CD4-positive, CD25-positive, alpha-beta regulatory T cell (primary cell): ENCODE data around the gene FBXW7. TPM values are rescaled to one million over a fixed set of nuclear protein-coding genes. Genes with fewer than 3 reads are reported as not detected.
A peak's percentile ranks its signal among the peaks of the same experiment; 100 is the strongest.

Source experiments
- ATAC-seq, 2 donors: fragments of 150-1000 bp; cut with Tn5 transposase; one replicate each; pipeline ENCODE4 v1.10.0; 2021; ENCODE audit warnings: low read depth in 2 of 2, moderate number of reproducible peaks in 2 of 2, moderate library complexity in 1 of 2
- DNase-seq, 3 donors: peaks; one replicate each; pipeline versions ENCODE4 v3.0.0 to v3.0.0-alpha.2; 2012 to 2022; ENCODE audit warnings: mixed read lengths in 1 of 3
- H3K27ac ChIP-seq: one replicate; pipeline ENCODE4 v1.7.0; 2013; ENCODE audit warnings: mild to moderate bottlenecking, low read length; ENCODE audit not compliant: insufficient read depth, poor library complexity, severe bottlenecking
- H3K27me3 ChIP-seq: one replicate; pipeline ENCODE4 v1.7.0; 2013; ENCODE audit warnings: low read length; ENCODE audit not compliant: control insufficient read depth, insufficient read depth
- H3K36me3 ChIP-seq: one replicate; pipeline ENCODE4 v1.7.0; 2013; ENCODE audit warnings: mild to moderate bottlenecking, low read length, moderate library complexity; ENCODE audit not compliant: control insufficient read depth, insufficient read depth
- H3K4me1 ChIP-seq: 2 replicates; pipeline ENCODE4 v1.7.0; 2013; ENCODE audit warnings: mild to moderate bottlenecking, low read length; ENCODE audit not compliant: insufficient read depth, control insufficient read depth, poor library complexity, severe bottlenecking
- H3K4me3 ChIP-seq: one replicate; pipeline ENCODE4 v1.7.0; 2013; ENCODE audit warnings: low read depth, mild to moderate bottlenecking, low read length, moderate library complexity
- H3K9me3 ChIP-seq, 2 experiments: 1 replicate in 1 of 2; 2 replicates in 1 of 2; pipeline ENCODE4 v1.7.0; 2013; ENCODE audit warnings: low read length in 2 of 2, mild to moderate bottlenecking in 1 of 2, moderate library complexity in 1 of 2; ENCODE audit not compliant: control insufficient read depth in 2 of 2
- H3K27ac Mint-ChIP-seq, 3 donors: one replicate each; pipeline ENCODE4 v1.8.0; 2020 to 2022; ENCODE audit warnings: mild to moderate bottlenecking in 3 of 3, mixed read lengths in 3 of 3, moderate library complexity in 2 of 3
- H3K27me3 Mint-ChIP-seq: one replicate; pipeline ENCODE4 v1.8.0; 2022; ENCODE audit warnings: mild to moderate bottlenecking, mixed read lengths
- H3K36me3 Mint-ChIP-seq: one replicate; pipeline ENCODE4 v1.8.0; 2020; ENCODE audit warnings: mixed read lengths
- H3K4me1 Mint-ChIP-seq, 4 donors: one replicate each; pipeline ENCODE4 v1.8.0; 2020 to 2022; ENCODE audit warnings: mixed read lengths in 4 of 4, mild to moderate bottlenecking in 1 of 4
- H3K4me3 Mint-ChIP-seq, 4 donors: one replicate each; pipeline ENCODE4 v1.8.0; 2020 to 2022; ENCODE audit warnings: mild to moderate bottlenecking in 4 of 4, mixed read lengths in 4 of 4, moderate library complexity in 3 of 4
- H3K9me3 Mint-ChIP-seq, 7 donors: one replicate each; pipeline ENCODE4 v1.8.0; 2020 to 2022; ENCODE audit warnings: mixed read lengths in 7 of 7, mild to moderate bottlenecking in 3 of 7, moderate library complexity in 2 of 7
- polyA plus RNA-seq, 4 donors: library from polyadenylated mRNA; unstranded; fragments of 300-500 nt; fragmentation: Illumina TruSeq; gene quantifications; one replicate each; pipeline ENCODE4 v1.2.3, GENCODE V29; 2021
- total RNA-seq: library from RNA; stranded (reverse); gene quantifications from one replicate; pipeline ENCODE4 v1.2.3, GENCODE V29; 2022

FBXW7 gene
- total and polyA plus RNA-seq, 5 donors from 2014 or later: 43.8 to 146 (median 49.1) TPM

GRCh38 chr4:152331042-152331441, 204.8 kb downstream of the FBXW7 start:
- peaks cover 0 to 3% (median 0%) of the 10 kb centered on the region in 7 donors for H3K9me3 Mint-ChIP-seq
- peaks cover 50% of the 10 kb centered on the region for H3K36me3 Mint-ChIP-seq
- H3K27ac ChIP-seq: no peak overlapping the region
- peaks cover 12% of the 10 kb centered on the region for H3K4me1 ChIP-seq
- peaks cover 41% of the 10 kb centered on the region for H3K36me3 ChIP-seq
- H3K27me3 ChIP-seq: no peaks in the 10 kb centered on the region
- DNase-seq: no peak
- H3K27me3 Mint-ChIP-seq: no peaks in the 10 kb centered on the region
- H3K4me3 ChIP-seq: no peak overlapping the region
- H3K27ac Mint-ChIP-seq: peak overlapping the region in 2 of 3 donors; percentile 21 to 72
- peaks cover 16 to 40% (median 32%) of the 10 kb centered on the region in 4 donors for H3K4me1 Mint-ChIP-seq
- no peaks in the 10 kb centered on the region for H3K9me3 ChIP-seq
- no peak for ATAC-seq
- no peak overlapping the region for H3K4me3 Mint-ChIP-seq

GRCh38 chr4:152328582-152328981, 207.3 kb downstream of the FBXW7 start:
- peaks cover 49% of the 10 kb centered on the region for H3K36me3 ChIP-seq
- no peaks in the 10 kb centered on the region for H3K9me3 ChIP-seq
- peaks cover 0 to 3% (median 0%) of the 10 kb centered on the region in 7 donors for H3K9me3 Mint-ChIP-seq
- H3K27ac ChIP-seq: no peak overlapping the region
- peak overlapping the region in 1 of 3 donors; percentile 47 for H3K27ac Mint-ChIP-seq
- H3K4me3 ChIP-seq: no peak overlapping the region
- H3K27me3 ChIP-seq: no peaks in the 10 kb centered on the region
- H3K27me3 Mint-ChIP-seq: no peaks in the 10 kb centered on the region
- peaks cover 12% of the 10 kb centered on the region for H3K4me1 ChIP-seq
- ATAC-seq: no peak
- H3K4me1 Mint-ChIP-seq: peaks cover 18 to 40% (median 29%) of the 10 kb centered on the region in 4 donors
- H3K36me3 Mint-ChIP-seq: peaks cover 40% of the 10 kb centered on the region
- DNase-seq: no peak
- H3K4me3 Mint-ChIP-seq: no peak overlapping the region

GRCh38 chr4:152327606-152328453, 208.1 kb downstream of the FBXW7 start:
- Mint-ChIP-seq H3K9me3 (peaks cover 0 to 3% (median 0%) of the 10 kb centered on the region in 7 donors), H3K4me1 (peaks cover 19 to 36% (median 29%) of the 10 kb centered on the region in 4 donors), H3K27ac (peak overlapping the region; percentile 47 to 82 (median 80)), H3K36me3 (peaks cover 44% of the 10 kb centered on the region), H3K27me3 (no peaks in the 10 kb centered on the region), H3K4me3 (peak overlapping the region; percentile 28 to 86 (median 48))
- peaks cover 12% of the 10 kb centered on the region for H3K4me1 ChIP-seq
- H3K27ac ChIP-seq: peak overlapping the region; percentile 14
- H3K4me3 ChIP-seq: peak overlapping the region; percentile 61
- H3K27me3 ChIP-seq: no peaks in the 10 kb centered on the region
- DNase-seq (peak in 2 of 3 donors; percentile 23 to 63), ATAC-seq (peak; percentile 70 to 71)
- no peaks in the 10 kb centered on the region for H3K9me3 ChIP-seq
- peaks cover 57% of the 10 kb centered on the region for H3K36me3 ChIP-seq

GRCh38 chr4:152325831-152326230, 210.1 kb downstream of the FBXW7 start:
- H3K27ac Mint-ChIP-seq: no peak overlapping the region
- no peak overlapping the region for H3K4me3 Mint-ChIP-seq
- H3K9me3 ChIP-seq: no peaks in the 10 kb centered on the region
- H3K4me1 ChIP-seq: peaks cover 12% of the 10 kb centered on the region
- no peak overlapping the region for H3K27ac ChIP-seq
- DNase-seq: no peak
- peaks cover 51% of the 10 kb centered on the region for H3K36me3 ChIP-seq
- peaks cover 22 to 29% (median 27%) of the 10 kb centered on the region in 4 donors for H3K4me1 Mint-ChIP-seq
- no peaks in the 10 kb centered on the region for H3K27me3 Mint-ChIP-seq
- peaks cover 0 to 3% (median 0%) of the 10 kb centered on the region in 7 donors for H3K9me3 Mint-ChIP-seq
- H3K4me3 ChIP-seq: no peak overlapping the region
- H3K27me3 ChIP-seq: no peaks in the 10 kb centered on the region
- peaks cover 45% of the 10 kb centered on the region for H3K36me3 Mint-ChIP-seq
- no peak for ATAC-seq

GRCh38 chr4:152323221-152323620, 212.7 kb downstream of the FBXW7 start:
- Histone ChIP-seq H3K27me3 (no peaks in the 10 kb centered on the region), H3K4me3 (no peak overlapping the region), H3K4me1 (peaks cover 8% of the 10 kb centered on the region), H3K36me3 (peaks cover 44% of the 10 kb centered on the region), H3K27ac (no peak overlapping the region), H3K9me3 (no peaks in the 10 kb centered on the region)
- Mint-ChIP-seq H3K4me3 (no peak overlapping the region), H3K27ac (no peak overlapping the region), H3K36me3 (peaks cover 30% of the 10 kb centered on the region), H3K4me1 (peaks cover 12 to 16% (median 13%) of the 10 kb centered on the region in 4 donors), H3K9me3 (peaks cover 0 to 3% (median 0%) of the 10 kb centered on the region in 7 donors), H3K27me3 (no peaks in the 10 kb centered on the region)
- DNase-seq (no peak), ATAC-seq (no peak)

- Mint-ChIP-seq H3K36me3 (peaks cover 24% of the 10 kb centered on the region), H3K27ac (peak overlapping the region in 1 of 3 donors; percentile 12), H3K4me1 (peaks cover 6 to 11% (median 7%) of the 10 kb centered on the region in 4 donors), H3K27me3 (no peaks in the 10 kb centered on the region), H3K4me3 (no peak overlapping the region), H3K9me3 (peaks cover 0 to 2% (median 0%) of the 10 kb centered on the region in 7 donors)
- H3K27ac ChIP-seq: no peak overlapping the region
- no peaks in the 10 kb centered on the region for H3K27me3 ChIP-seq
- ATAC-seq: no peak
- peaks cover 40% of the 10 kb centered on the region for H3K36me3 ChIP-seq
- H3K4me1 ChIP-seq: peaks cover 3% of the 10 kb centered on the region
- no peak for DNase-seq
- H3K9me3 ChIP-seq: no peaks in the 10 kb centered on the region
- no peak overlapping the region for H3K4me3 ChIP-seq
These were observed 213.2 kb downstream of the FBXW7 start for GRCh38 chr4:152322656-152323055.

GRCh38 chr4:152321923-152322322, 214.0 kb downstream of the FBXW7 start:
- no peak for DNase-seq
- Mint-ChIP-seq H3K27ac (peak overlapping the region in 1 of 3 donors; percentile 53), H3K4me1 (peaks cover 0 to 6% (median under 1%) of the 10 kb centered on the region in 4 donors), H3K27me3 (no peaks in the 10 kb centered on the region), H3K9me3 (no peaks in the 10 kb centered on the region), H3K4me3 (no peak overlapping the region), H3K36me3 (peaks cover 23% of the 10 kb centered on the region)
- ATAC-seq: no peak
- H3K27ac ChIP-seq: no peak overlapping the region
- H3K36me3 ChIP-seq: peaks cover 40% of the 10 kb centered on the region
- H3K9me3 ChIP-seq: no peaks in the 10 kb centered on the region
- H3K4me3 ChIP-seq: no peak overlapping the region
- H3K4me1 ChIP-seq: no peaks in the 10 kb centered on the region
- H3K27me3 ChIP-seq: no peaks in the 10 kb centered on the region
